Measurements from ENCODE around the gene PAX8.
"Not testable (repeated sequence)": the region's sequence is repeated elsewhere in the genome, so short reads cannot be mapped to it uniquely, and the experiment has no call there.

DNA sequence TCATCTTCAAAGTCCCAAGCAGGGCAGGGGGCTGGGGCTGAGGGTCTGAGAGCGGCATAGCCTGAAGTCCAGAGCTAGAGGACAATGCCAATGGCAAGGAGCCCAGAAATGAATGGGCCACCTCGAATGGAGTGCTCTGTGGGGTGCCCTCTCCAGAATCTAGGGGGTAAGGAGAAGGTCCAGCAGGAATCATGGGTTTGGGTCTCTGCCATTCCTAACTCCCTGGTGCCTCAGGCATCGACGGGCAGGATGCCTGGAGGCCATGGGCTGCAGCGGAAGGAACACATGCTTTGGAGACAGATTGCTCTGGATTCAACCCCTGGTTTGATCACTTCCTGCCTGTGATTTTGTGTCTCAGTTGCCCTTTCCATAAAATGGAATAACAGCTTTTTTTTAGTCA is 44.4 kb upstream of the PAX8 start:
- TF ChIP-seq, protein P1, sequence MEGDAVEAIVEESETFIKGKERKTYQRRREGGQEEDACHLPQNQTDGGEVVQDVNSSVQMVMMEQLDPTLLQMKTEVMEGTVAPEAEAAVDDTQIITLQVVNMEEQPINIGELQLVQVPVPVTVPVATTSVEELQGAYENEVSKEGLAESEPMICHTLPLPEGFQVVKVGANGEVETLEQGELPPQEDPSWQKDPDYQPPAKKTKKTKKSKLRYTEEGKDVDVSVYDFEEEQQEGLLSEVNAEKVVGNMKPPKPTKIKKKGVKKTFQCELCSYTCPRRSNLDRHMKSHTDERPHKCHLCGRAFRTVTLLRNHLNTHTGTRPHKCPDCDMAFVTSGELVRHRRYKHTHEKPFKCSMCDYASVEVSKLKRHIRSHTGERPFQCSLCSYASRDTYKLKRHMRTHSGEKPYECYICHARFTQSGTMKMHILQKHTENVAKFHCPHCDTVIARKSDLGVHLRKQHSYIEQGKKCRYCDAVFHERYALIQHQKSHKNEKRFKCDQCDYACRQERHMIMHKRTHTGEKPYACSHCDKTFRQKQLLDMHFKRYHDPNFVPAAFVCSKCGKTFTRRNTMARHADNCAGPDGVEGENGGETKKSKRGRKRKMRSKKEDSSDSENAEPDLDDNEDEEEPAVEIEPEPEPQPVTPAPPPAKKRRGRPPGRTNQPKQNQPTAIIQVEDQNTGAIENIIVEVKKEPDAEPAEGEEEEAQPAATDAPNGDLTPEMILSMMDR (conservative IDR thresholded peaks at IDR 0.05; ENCODE audit: low read length): not testable (repeated sequence)
- not testable (repeated sequence) for TF ChIP-seq EZH2phosphoT487 (IDR thresholded peaks at IDR 0.05; ENCODE audit: borderline replicate concordance)
